Common myeloid progenitor, CD34-positive (primary cell): ENCODE data around the gene C10orf71.

Source experiments
- CTCF ChIA-PET: fragments of 350-600 bp; sonication (Branson Sonifier 250); formaldehyde crosslinking; loops from one replicate; lab custom pipeline; 2021; ENCODE audit warnings: antibody characterized with exemption; lab: Charles Lee
- POLR2A ChIA-PET: fragments of 350-600 bp; sonication (Branson Sonifier 250); formaldehyde crosslinking; loops from one replicate; lab custom pipeline; 2021; ENCODE audit warnings: antibody characterized with exemption; lab: Charles Lee
- DNase-seq, 3 donors: peaks; one replicate each; pipeline versions ENCODE4 v3.0.0 to v3.0.0-alpha.2; 2013
- H3K27ac ChIP-seq, 2 experiments: 1 replicate in 1 of 2; 2 replicates in 1 of 2; pipeline ENCODE4 v1.7.0; 2013; ENCODE audit warnings: inconsistent platforms in 2 of 2, low read length in 2 of 2, mild to moderate bottlenecking in 2 of 2, low read depth in 1 of 2, moderate library complexity in 1 of 2; ENCODE audit not compliant: severe bottlenecking in 2 of 2, insufficient read depth in 1 of 2, poor library complexity in 1 of 2
- H3K27me3 ChIP-seq, 5 experiments: replicated peaks in 2 of 5; 1 replicate in 3 of 5; 2 replicates in 2 of 5; pipeline versions ENCODE4 v1.6.1 to v1.7.0; 2013; ENCODE audit warnings: low read length in 4 of 5, mild to moderate bottlenecking in 2 of 5, moderate library complexity in 2 of 5, inconsistent platforms in 1 of 5; ENCODE audit not compliant: insufficient read depth in 5 of 5, control insufficient read depth in 4 of 5
- H3K36me3 ChIP-seq, 4 experiments: 1 replicate in 2 of 4; 2 replicates in 2 of 4; pipeline versions ENCODE4 v1.6.1 to v1.7.0; 2013; ENCODE audit warnings: low read length in 3 of 4, control low read depth in 1 of 4, mild to moderate bottlenecking in 1 of 4; ENCODE audit not compliant: control insufficient read depth in 4 of 4, insufficient read depth in 4 of 4
- H3K4me1 ChIP-seq, 4 experiments: 1 replicate in 3 of 4; 2 replicates in 1 of 4; pipeline versions ENCODE4 v1.6.1 to v1.7.1; 2013; ENCODE audit warnings: low read length in 3 of 4, mild to moderate bottlenecking in 3 of 4, control low read depth in 1 of 4, inconsistent platforms in 1 of 4, moderate library complexity in 1 of 4; ENCODE audit not compliant: control insufficient read depth in 4 of 4, insufficient read depth in 4 of 4; ENCODE audit errors: control extremely low read depth in 1 of 4
- H3K4me3 ChIP-seq, 7 experiments: 1 replicate in 4 of 7; 2 replicates in 3 of 7; pipeline versions ENCODE4 v1.5.1 to v1.7.0; 2013; ENCODE audit warnings: mild to moderate bottlenecking in 7 of 7, low read length in 6 of 7, moderate library complexity in 6 of 7, inconsistent platforms in 2 of 7, low read depth in 2 of 7, control low read depth in 1 of 7; ENCODE audit not compliant: insufficient read depth in 4 of 7, control insufficient read depth in 1 of 7; ENCODE audit errors: extremely low read depth in 1 of 7
- H3K9me3 ChIP-seq, 5 experiments: 1 replicate in 4 of 5; 2 replicates in 1 of 5; pipeline versions ENCODE4 v1.6.1 to v1.7.1; 2013; ENCODE audit warnings: low read length in 4 of 5, mild to moderate bottlenecking in 2 of 5, inconsistent platforms in 1 of 5, low read depth in 1 of 5, moderate library complexity in 1 of 5; ENCODE audit not compliant: control insufficient read depth in 4 of 5, insufficient read depth in 2 of 5; ENCODE audit errors: control extremely low read depth in 1 of 5
- WGBS: methylation state at CpG from one replicate; pipeline ENCODE4 v1.1.5; 2013; ENCODE audit not compliant: insufficient coverage; 5-methylcytosine and 5-hydroxymethylcytosine counted together

C10orf71 gene

GRCh38 chr10:49353026-49353894 lies 54.3 kb downstream of the C10orf71 start:
- Histone ChIP-seq H3K4me3 (no peak overlapping the region), H3K4me1 (no peaks in the 10 kb centered on the region), H3K9me3 (peaks cover 0 to 17% (median 3%) of the 10 kb centered on the region in 5 experiments), H3K27ac (no peak overlapping the region), H3K36me3 (no peaks in the 10 kb centered on the region), H3K27me3 (peaks cover 0 to 4% (median 0%) of the 10 kb centered on the region in 5 experiments)
- 100% methylated on average over 1 of the region's 6 CpGs for WGBS
- no peak for DNase-seq
- ChIA-PET CTCF (interaction anchor here (1.0 kb wide), 1 partner anchor 158 kb away, joined by 3 read pairs; no protein-coding TSS in a partner anchor), POLR2A (no interaction called here)

DNA sequence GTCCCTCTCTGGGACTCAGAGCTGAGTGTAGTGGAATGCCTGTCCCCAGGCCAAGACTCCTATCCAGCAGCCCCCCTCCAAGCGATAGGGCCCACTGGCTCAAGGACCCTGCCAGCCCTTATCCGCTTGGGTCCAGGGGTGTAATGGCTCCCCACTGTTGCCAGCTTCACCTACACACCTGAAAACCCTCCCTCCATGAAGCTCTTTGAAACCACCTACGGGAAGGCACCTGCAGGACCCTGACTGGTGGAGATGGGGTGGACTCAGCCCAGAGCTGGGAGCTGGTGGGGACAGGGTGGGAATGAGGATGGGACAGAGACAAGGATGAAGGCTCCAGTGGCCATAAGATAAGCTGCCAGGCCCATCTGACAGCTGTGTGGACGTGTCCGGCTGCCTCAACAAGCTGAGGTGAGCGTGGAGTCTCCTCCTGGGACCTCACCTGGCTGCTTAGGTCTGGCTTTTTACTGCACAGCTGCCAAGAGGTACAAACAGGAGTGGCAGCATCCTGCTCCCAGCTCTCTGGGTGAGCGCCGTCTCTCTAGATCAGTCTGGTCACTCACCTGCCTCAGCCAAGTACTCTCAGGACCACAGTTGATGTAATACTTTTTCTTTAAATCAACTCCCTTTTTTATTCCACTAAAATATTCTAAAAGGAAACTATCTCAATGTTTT lies 55.1 kb downstream of the C10orf71 start:
- CTCF ChIA-PET = interaction anchor here (2.0 kb wide), 1 partner anchor 18 kb away, joined by 5 read pairs; no protein-coding TSS in a partner anchor
- Histone ChIP-seq H3K4me1 (no peaks in the 10 kb centered on the region), H3K36me3 (no peaks in the 10 kb centered on the region), H3K9me3 (peaks cover 0 to 17% (median 3%) of the 10 kb centered on the region in 5 experiments), H3K27me3 (peaks cover 0 to 4% (median 0%) of the 10 kb centered on the region in 5 experiments), H3K4me3 (no peak overlapping the region), H3K27ac (no peak overlapping the region)
- no peak for DNase-seq
- POLR2A ChIA-PET = no interaction called here
- WGBS = 95% methylated on average over 7 of the region's 8 CpGs

- Histone ChIP-seq H3K27ac (no peak overlapping the region), H3K9me3 (peaks cover 0 to 14% (median 3%) of the 10 kb centered on the region in 5 experiments), H3K27me3 (peaks cover 0 to 4% (median 0%) of the 10 kb centered on the region in 5 experiments), H3K4me3 (no peak overlapping the region), H3K36me3 (no peaks in the 10 kb centered on the region), H3K4me1 (peaks cover 0 to 3% (median 2%) of the 10 kb centered on the region in 4 experiments)
- ChIA-PET CTCF (interaction anchor here (2.0 kb wide), 1 partner anchor 18 kb away, joined by 5 read pairs; no protein-coding TSS in a partner anchor), POLR2A (no interaction called here)
- no peak for DNase-seq
- WGBS = 100% methylated on average over 1 of the region's 3 CpGs
These were observed 55.6 kb downstream of the C10orf71 start for GRCh38 chr10:49354593-49354992.

- H3K27ac ChIP-seq = no peak overlapping the region
- peaks cover 0 to 4% (median 0%) of the 10 kb centered on the region in 5 experiments for H3K27me3 ChIP-seq
- no peak for DNase-seq
- ChIA-PET CTCF (interaction anchor here (2.0 kb wide), 1 partner anchor 17 kb away, joined by 5 read pairs; no protein-coding TSS in a partner anchor), POLR2A (no interaction called here)
- no peaks in the 10 kb centered on the region for H3K36me3 ChIP-seq
- H3K4me3 ChIP-seq = no peak overlapping the region
- peaks cover 0 to 10% (median 8%) of the 10 kb centered on the region in 4 experiments for H3K4me1 ChIP-seq
- WGBS = 100% methylated on average over 2 of the region's 3 CpGs
- H3K9me3 ChIP-seq = peaks cover 0 to 10% (median 2%) of the 10 kb centered on the region in 5 experiments
These were observed 56.3 kb downstream of the C10orf71 start for GRCh38 chr10:49355221-49355620.

DNA sequence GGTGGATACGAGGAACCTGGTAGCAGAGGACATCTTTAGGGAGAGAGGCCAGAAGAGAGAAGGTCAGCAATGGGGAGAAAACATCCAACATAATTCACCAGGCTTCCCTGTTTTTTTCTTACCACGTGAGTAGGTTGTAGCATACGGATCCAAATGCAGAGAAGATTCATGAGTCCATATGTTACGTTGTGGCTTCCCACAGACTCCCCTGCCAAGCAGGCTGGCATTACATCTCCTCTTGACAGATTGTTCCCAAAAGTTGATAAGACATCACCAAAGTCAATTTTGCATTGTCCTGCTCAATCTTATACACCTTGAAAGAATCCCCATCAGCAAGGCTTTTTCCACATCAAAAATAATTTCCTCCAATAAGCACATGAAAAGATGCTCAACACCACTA lies 57.2 kb downstream of the C10orf71 start:
- no peak overlapping the region for H3K27ac ChIP-seq
- H3K4me3 ChIP-seq = no peak overlapping the region
- no peak for DNase-seq
- H3K36me3 ChIP-seq = no peaks in the 10 kb centered on the region
- H3K9me3 ChIP-seq = peaks cover 0 to 7% (median 0%) of the 10 kb centered on the region in 5 experiments
- 91% methylated on average over 4 of the region's 4 CpGs for WGBS
- ChIA-PET POLR2A (no interaction called here), CTCF (no interaction called here)
- H3K4me1 ChIP-seq = peaks cover 0 to 17% (median 13%) of the 10 kb centered on the region in 4 experiments
- peaks cover 0 to 4% (median 0%) of the 10 kb centered on the region in 5 experiments for H3K27me3 ChIP-seq

- Histone ChIP-seq H3K4me1 (peaks cover 0 to 17% (median 13%) of the 10 kb centered on the region in 4 experiments), H3K27ac (no peak overlapping the region), H3K4me3 (no peak overlapping the region), H3K36me3 (no peaks in the 10 kb centered on the region), H3K9me3 (peaks cover 0 to 7% (median 0%) of the 10 kb centered on the region in 5 experiments), H3K27me3 (peaks cover 0 to 4% (median 0%) of the 10 kb centered on the region in 5 experiments)
- 80% methylated on average over 1 of the region's 1 CpG for WGBS
- ChIA-PET POLR2A (no interaction called here), CTCF (no interaction called here)
- DNase-seq = no peak
These were observed 58.0 kb downstream of the C10orf71 start for GRCh38 chr10:49356944-49357343.
